Psoas muscle (tissue), 8 donors: ENCODE data around the gene NOXO1. TPM values are rescaled to one million over a fixed set of nuclear protein-coding genes. Genes with fewer than 3 reads are reported as not detected.

Experiments used
- ATAC-seq, 4 donors: fragments of 200-7000 bp; cut with Tn5 transposase; one replicate each; pipeline ENCODE4 v1.9.1; 2020; ENCODE audit warnings: moderate library complexity in 3 of 4, mild to moderate bottlenecking in 2 of 4
- DNase-seq, 2 donors: peaks; one replicate each; pipeline ENCODE4 v3.0.0-alpha.2; 2020
- H3K27ac ChIP-seq: fragments of 200-600 bp; one replicate; pipeline ENCODE4 v1.8.0; 2022
- H3K27me3 ChIP-seq, 3 donors: fragments of 200-600 bp in 1 of 3; one replicate each; pipeline versions ENCODE4 v1.6.1 to v1.8.0; 2013 to 2022; ENCODE audit warnings: low read length in 2 of 3, mild to moderate bottlenecking in 2 of 3, moderate library complexity in 1 of 3; ENCODE audit not compliant: insufficient read depth in 3 of 3
- H3K36me3 ChIP-seq, 2 donors: fragments of 200-600 bp in 1 of 2; one replicate each; pipeline versions ENCODE4 v1.6.1 to v1.8.0; 2013 to 2022; ENCODE audit warnings: low read depth in 1 of 2, mild to moderate bottlenecking in 1 of 2, moderate library complexity in 1 of 2; ENCODE audit not compliant: insufficient read depth in 1 of 2
- H3K4me1 ChIP-seq: fragments of 200-600 bp; one replicate; pipeline ENCODE4 v1.8.0; 2022
- H3K4me3 ChIP-seq: fragments of 200-600 bp; one replicate; pipeline ENCODE4 v1.8.0; 2022; ENCODE audit warnings: mild to moderate bottlenecking
- H3K9me3 ChIP-seq: fragments of 200-600 bp; one replicate; pipeline ENCODE4 v1.8.0; 2022
- WGBS, 3 donors: extraction: QIAGEN DNeasy Blood & Tissue Kit; methylation state at CpG; one replicate each; pipeline versions ENCODE4 v1.1.6 to v1.1.7; 2013; 5-methylcytosine and 5-hydroxymethylcytosine counted together
- intact Hi-C, 2 donors: fragments of 100-400 bp; cut with DNase I; formaldehyde crosslinking; loops; one replicate each; pipeline versions ENCODE4 v1.11.0 to v1.14.2; 2022
- polyA plus RNA-seq, 3 donors: library from polyadenylated mRNA; stranded (reverse); fragments of 200-250 nt; gene quantifications; one replicate each; pipeline ENCODE4 v1.2.3, GENCODE V29; 2013
- total RNA-seq, 4 donors: library from RNA; stranded (reverse); fragmentation: NEBNext Ultra II Directional in 2 of 4; extraction: Animal tissue kit (Norgen Biotek cat#: 25700) in 2 of 4; gene quantifications; one replicate each; pipeline versions ENCODE4 v1.2.1 to v1.2.4, GENCODE V29; 2021 to 2023
- TF ChIP-seq, protein P1 (sequence below): fragments of 200-600 bp; IDR thresholded peaks from one replicate; pipeline ENCODE4 v1.8.0; 2022; ENCODE audit warnings: antibody characterized with exemption
- donor health status: healthy with polysubstance abuse.
- donor health status: DM: no; HTN: no; CAD: no; lungs with moderate emphysema.
- donor health status: Bipolar disorder and iron deficiency.
- donor health status: healthy.
- donor health status: DM: yes; HTN: yes; CAD: no.
- donor health status: DM: no; HTN: no; CAD: no.
- donor health status: DM: no; HTN: no; CAD: no.
- donor health status: DM: yes; HTN: yes; CAD: no.

The NOXO1 gene
- total and polyA plus RNA-seq, 7 donors = 0.20 to 0.77 (median 0.33) TPM; not detected in 3

- TF ChIP-seq, protein P1, sequence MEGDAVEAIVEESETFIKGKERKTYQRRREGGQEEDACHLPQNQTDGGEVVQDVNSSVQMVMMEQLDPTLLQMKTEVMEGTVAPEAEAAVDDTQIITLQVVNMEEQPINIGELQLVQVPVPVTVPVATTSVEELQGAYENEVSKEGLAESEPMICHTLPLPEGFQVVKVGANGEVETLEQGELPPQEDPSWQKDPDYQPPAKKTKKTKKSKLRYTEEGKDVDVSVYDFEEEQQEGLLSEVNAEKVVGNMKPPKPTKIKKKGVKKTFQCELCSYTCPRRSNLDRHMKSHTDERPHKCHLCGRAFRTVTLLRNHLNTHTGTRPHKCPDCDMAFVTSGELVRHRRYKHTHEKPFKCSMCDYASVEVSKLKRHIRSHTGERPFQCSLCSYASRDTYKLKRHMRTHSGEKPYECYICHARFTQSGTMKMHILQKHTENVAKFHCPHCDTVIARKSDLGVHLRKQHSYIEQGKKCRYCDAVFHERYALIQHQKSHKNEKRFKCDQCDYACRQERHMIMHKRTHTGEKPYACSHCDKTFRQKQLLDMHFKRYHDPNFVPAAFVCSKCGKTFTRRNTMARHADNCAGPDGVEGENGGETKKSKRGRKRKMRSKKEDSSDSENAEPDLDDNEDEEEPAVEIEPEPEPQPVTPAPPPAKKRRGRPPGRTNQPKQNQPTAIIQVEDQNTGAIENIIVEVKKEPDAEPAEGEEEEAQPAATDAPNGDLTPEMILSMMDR = no peak
- no peaks in the 10 kb centered on the region for H3K27me3 ChIP-seq
- peaks cover 3% of the 10 kb centered on the region for H3K4me1 ChIP-seq
- 57 to 70% (median 59%) methylated on average over 21 to 23 of the region's 23 CpGs for WGBS, 3 donors
- H3K36me3 ChIP-seq = peaks cover under 1 to 17% of the 10 kb centered on the region in 2 donors
- no peak overlapping the region for H3K4me3 ChIP-seq
- intact Hi-C loops = loop anchor here (5.0 to 10.0 kb wide), 2 partner anchors 71 to 318 kb away; partner anchors contain the start of genes CRAMP1 (in 1 of the 2) and IFT140 (in 1 of the 2)
- ATAC-seq (no peak), DNase-seq (no peak)
- no peaks in the 10 kb centered on the region for H3K9me3 ChIP-seq
- H3K27ac ChIP-seq = no peak overlapping the region
These were observed 48.1 kb downstream of the NOXO1 start for GRCh38 chr16:1933097-1933661.

- no peak overlapping the region for H3K27ac ChIP-seq
- no peaks in the 10 kb centered on the region for H3K9me3 ChIP-seq
- H3K36me3 ChIP-seq = peaks cover 0 to 8% of the 10 kb centered on the region in 2 donors
- intact Hi-C loops = loop anchor here (5.0 to 10.0 kb wide), 2 partner anchors 70 to 318 kb away; partner anchors contain the start of genes CRAMP1 (in 1 of the 2) and IFT140 (in 1 of the 2)
- peaks cover 3% of the 10 kb centered on the region for H3K4me1 ChIP-seq
- WGBS, 3 donors = 62 to 70% (median 68%) methylated on average over 19 of the region's 19 CpGs
- no peaks in the 10 kb centered on the region for H3K27me3 ChIP-seq
- no peak for ATAC-seq
- TF ChIP-seq, protein P1 = no peak
- no peak for DNase-seq
- H3K4me3 ChIP-seq = no peak overlapping the region
These were observed 48.9 kb downstream of the NOXO1 start for GRCh38 chr16:1932050-1933028.

GRCh38 chr16:1930338-1930720 lies 50.9 kb downstream of the NOXO1 start:
- no peak for DNase-seq
- Histone ChIP-seq H3K4me1 (peaks cover 3% of the 10 kb centered on the region), H3K36me3 (no peaks in the 10 kb centered on the region), H3K9me3 (no peaks in the 10 kb centered on the region), H3K27ac (no peak overlapping the region), H3K27me3 (peaks cover 0 to 4% (median 0%) of the 10 kb centered on the region in 3 donors), H3K4me3 (no peak overlapping the region)
- 77 to 95% (median 81%) methylated on average over 8 to 10 of the region's 10 CpGs for WGBS, 3 donors
- TF ChIP-seq, protein P1 = no peak
- intact Hi-C loops = loop anchor here (5.0 to 10.0 kb wide), 2 partner anchors 68 to 316 kb away; partner anchors contain the start of genes CRAMP1 (in 1 of the 2) and IFT140 (in 1 of the 2)
- no peak for ATAC-seq

GRCh38 chr16:1929578-1930337 lies 51.5 kb downstream of the NOXO1 start:
- 15 to 31% (median 17%) methylated on average over 31 to 70 of the region's 70 CpGs for WGBS, 3 donors
- TF ChIP-seq, protein P1 = peak; percentile 99
- Histone ChIP-seq H3K27me3 (peaks cover 0 to 4% (median 0%) of the 10 kb centered on the region in 3 donors), H3K36me3 (no peaks in the 10 kb centered on the region), H3K4me1 (peaks cover 3% of the 10 kb centered on the region), H3K27ac (peak overlapping the region; percentile 67), H3K9me3 (no peaks in the 10 kb centered on the region), H3K4me3 (peak overlapping the region; percentile 71)
- intact Hi-C loops = loop anchor here (1.0 to 10.0 kb wide), 3 partner anchors 66 to 315 kb away; partner anchors contain the start of genes CRAMP1 (in 1 of the 2) and IFT140 (in 1 of the 2)
- ATAC-seq (peak; percentile 94 to 98 (median 96)), DNase-seq (peak; percentile 92 to 95)
